Mesenteric fat pad (tissue), 1 donor: Measurements from ENCODE around the gene ALDOB. TPM values are rescaled to one million over a fixed set of nuclear protein-coding genes. Genes with fewer than 3 reads are reported as not detected.

Experiments
- DNase-seq: peaks from one replicate; pipeline ENCODE4 v3.0.0-alpha.2; 2020; ENCODE audit warnings: low spot score
- total RNA-seq: library from RNA; stranded (reverse); fragmentation: NEBNext Ultra II Directional; extraction: Animal tissue kit (Norgen Biotek cat#: 25700); gene quantifications from one replicate; pipeline ENCODE4 v1.2.1, GENCODE V29; 2021
- donor health status: DM: yes; HTN: yes; CAD: no.

Gene ALDOB
- total RNA-seq, 1 donor from 2014 or later = 4.7 TPM

DNA sequence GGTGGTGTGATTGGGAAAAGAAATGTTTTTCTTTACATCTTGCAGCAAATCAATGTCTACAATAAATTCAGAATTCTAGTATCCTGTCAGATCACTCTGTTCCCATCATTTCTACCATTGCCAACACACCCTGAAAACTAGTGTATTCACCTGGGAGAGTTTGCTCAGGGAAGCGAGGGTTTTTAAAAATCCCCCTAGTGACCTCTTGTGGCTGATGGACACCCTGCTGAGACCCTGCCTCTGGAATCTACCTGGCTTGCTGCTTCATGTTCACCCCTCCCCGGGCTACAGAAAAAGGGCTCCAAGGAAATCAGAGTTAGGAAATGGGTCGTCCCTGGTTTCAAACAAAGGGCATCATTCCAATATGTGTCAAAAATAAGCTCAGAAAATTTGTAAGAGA lies 21.4 kb upstream of the ALDOB start:
- DNase-seq = no peak

DNA sequence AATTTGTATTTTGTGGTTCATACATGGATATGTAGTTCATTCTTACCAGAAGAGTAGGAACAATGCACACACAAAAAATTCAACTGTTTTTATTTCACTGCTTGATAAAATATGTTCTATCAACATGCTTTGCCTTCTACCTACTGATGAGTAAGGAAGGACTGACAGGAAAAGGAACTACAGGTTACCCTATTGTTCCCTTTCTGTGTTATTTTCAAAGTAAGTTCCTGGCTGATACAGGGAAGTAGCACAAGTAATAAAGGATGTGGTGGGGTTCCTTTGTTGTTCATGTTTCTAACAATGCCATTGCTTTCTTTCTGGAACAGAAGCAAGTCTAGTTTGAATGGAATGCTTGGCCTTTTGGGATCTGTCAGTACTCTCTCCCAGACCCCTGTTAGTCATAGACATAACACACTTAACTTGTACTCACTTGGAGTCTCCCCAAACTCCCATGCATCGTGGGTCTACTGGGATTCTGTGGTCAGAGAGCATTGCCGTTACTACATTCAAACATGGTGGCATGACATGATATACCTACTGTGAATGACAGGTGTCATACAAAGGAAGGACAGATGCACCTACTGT lies 20.2 kb upstream of the ALDOB start:
- no peak for DNase-seq

DNA sequence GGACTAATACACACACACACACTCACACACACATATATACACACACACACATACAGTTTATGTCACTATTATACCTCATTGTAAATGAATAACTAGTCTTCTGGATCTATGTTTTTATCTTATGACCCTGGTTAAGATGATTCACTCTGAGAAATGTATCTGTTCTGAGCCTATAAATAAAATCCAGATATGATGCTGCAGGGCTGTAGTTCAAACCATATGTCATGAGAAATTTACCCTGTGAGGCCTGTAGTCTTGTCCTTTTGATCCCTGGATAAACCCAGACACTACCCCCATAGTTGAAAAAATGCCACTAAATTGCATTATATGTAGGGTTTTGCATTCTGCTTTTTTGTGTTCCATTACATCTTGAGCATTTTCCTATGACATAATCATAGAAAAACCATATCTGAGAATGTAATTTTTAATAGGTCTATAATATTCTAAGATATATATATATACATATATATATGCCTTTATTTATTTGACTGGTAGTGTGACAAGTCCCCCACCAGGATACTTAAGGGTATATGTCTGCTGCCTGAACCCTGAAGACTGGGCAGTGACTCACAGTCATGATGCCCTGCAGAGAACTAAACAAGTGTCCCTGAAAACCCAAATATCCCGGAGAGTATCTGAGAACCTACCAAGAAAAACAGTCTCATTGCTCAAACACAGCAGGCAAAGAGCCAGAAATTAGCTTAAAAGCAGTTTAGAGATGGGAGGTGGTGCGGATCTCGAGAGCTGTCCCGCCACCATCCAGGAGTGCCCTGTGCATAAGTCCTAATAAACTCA lies 18.4 kb upstream of the ALDOB start:
- DNase-seq = no peak

DNA sequence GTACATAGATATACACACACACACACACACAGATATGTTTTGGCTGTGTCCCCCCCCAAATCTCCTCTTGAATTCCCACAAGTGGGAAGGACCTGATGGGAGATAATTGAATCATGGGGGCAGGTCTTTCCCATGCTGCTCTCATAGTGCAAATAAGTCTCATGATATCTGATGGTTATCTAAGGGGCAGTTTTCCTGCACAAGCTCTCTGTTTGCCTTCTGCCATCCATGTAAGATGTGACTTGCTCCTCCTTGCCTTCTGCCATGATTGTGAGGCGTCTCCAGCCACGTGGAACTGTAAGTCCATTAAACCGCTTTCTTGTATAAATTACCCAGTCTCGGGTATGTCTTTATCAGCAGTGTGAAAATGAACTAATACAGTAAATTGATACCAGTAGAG lies 15.9 kb upstream of the ALDOB start:
- DNase-seq = no peak

DNA sequence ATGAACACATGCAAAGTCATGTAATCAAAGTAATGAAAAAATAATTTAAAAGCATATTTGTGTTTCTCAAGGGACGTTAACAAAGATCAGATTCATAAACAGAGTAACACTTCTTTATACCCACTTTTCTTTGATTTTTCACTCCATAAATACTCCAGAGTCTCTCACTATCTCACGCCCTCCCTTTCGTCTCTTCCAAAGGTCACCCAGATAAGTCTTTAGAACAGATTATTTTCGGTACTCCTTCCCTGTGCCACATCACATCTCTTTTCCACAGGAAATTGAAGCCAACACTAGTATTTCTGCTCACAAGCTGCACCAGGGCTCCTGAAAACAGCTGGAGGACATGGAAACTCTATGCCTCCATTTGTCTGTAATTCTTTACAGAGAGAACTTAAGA lies 15.4 kb upstream of the ALDOB start:
- no peak for DNase-seq

DNA sequence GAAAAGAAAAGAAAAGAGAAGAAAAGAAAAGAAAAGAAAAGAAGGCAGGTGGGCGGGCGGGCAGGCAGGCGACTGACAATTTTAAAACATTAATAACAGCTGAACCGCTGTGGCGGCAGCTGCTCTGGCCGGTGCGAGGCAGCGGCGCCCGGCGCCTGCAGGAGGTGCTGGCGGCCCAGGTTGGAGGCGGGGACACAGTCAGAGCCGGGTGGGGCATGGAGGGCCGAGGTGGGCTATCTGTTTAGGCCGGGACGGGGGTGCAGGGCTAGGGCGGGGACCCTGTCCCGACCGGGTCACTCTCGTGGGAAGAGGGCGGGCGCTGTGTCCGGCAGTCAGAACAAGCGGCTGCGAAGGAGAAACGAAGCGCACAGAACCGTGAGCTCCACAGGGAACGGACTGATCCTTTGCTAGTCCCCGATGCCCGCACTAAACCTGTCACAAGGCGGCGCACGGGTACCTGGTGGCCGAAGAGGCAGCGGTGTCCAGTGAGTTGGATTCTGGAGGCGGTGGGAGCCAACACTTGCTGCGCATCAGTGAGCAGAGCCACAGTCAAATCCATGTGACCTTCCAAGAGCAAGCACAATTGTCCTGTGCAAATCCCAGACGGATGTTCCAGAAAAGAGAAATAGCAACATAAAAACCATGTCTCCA lies 13.6 kb upstream of the ALDOB start:
- peak; percentile 90 for DNase-seq

DNA sequence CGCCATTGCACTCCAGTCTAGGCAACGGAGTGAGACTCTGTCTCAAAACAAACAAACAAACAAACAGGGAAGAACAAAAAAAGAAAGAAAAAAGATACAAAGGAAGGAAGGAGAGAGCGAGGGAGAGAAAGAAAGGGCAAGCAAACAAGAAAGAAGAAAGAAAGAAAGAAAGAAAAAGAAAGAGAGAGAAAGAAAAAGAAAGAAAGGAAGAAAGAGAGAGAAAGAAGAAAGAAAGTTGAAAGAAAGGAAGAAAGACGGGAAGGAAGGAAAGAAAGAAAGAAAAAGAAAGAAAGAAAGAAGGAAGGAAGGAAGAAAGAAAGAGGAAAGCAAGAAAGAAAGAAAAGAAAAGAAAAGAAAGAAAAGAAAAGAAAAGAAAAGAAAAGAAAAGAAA lies 13.1 kb upstream of the ALDOB start:
- no peak for DNase-seq

DNA sequence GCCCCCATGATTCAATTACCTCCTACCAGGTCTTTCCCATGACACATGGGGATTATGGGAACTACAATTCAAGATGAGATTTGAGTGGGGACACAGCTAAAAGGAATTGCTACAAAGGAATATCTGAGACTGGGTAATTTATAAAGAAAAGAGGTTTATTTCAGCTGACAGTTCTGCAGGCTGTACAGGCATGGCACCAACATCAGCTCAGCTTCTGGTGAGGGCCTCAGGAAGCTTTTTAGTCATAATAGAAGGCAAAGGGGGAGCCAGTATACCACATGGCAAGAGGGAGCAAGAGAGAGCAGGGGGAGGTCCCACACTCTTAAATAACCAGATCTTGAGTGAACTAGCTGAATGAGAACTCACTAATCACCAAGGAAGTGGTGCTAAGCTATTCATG lies 11.2 kb upstream of the ALDOB start:
- DNase-seq = no peak

DNA sequence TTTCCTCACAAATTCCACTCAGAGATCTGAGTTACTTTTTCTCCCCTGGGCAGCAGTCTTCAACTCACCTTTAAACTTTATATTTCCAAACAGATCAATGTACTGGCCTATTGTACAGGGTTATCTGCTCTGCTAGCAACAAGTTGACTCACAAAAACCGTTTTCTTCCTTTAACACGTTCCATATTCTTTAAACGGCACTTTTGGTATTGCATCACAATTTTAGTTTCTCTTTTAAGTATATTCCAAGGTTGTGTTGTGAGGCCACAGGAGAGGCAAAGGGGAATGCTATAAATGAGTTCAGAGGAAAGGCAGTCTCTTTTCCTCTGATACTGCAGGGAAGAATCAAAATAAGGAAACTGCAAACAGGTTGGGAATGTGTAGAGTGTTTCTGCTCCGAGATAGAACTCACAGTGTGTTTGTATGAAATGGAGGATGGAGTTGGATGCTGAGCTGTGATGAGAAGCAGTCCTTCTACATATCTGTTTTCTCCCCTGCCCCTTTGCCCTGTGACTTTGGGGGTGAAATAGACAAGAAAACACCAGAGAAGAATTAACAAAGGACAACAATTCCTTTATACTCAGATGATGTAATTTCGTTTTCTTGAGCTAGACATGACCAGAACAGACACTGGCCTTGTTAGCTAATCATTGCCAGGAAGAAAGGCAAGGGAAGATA lies 9.9 kb upstream of the ALDOB start:
- no peak for DNase-seq

DNA sequence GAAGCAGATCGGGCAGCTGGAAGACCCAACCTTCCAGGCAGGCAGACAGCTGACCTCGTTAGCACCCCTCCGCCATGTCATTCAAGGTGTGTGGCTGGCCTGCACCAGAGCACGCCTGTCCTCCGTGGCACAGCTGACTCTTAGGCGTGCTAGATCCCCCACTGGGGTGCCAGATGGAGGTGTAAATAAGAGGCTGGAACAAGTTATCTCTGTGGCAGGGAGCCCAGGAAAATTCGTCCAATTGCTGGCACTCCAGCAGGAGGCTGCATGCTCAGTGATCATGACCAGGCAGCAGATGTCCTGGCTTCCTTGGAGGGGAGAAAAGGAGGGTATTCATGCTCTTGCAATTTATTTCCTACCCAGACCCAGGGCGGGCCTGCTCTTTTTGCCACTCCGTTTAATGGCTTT lies 7.8 kb upstream of the ALDOB start:
- no peak for DNase-seq

DNA sequence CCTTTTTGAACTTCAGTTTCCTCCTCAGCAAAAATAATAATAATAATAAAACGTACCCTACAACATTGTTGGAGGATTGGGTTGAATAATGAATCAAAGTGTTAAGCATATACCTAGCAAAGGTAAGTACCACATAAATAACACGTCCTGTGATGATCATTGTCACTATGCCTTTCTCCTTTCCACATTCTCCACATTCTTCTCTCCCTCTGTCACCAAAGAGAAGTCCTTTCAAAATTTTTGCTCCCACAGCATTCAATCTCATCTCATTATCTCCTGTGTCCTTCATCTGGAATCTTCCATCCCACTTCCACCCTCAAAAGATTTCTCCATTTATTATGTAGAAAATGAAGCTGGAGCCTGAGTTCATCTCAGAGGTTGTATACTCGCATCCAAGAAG lies 7.2 kb upstream of the ALDOB start:
- no peak for DNase-seq

DNA sequence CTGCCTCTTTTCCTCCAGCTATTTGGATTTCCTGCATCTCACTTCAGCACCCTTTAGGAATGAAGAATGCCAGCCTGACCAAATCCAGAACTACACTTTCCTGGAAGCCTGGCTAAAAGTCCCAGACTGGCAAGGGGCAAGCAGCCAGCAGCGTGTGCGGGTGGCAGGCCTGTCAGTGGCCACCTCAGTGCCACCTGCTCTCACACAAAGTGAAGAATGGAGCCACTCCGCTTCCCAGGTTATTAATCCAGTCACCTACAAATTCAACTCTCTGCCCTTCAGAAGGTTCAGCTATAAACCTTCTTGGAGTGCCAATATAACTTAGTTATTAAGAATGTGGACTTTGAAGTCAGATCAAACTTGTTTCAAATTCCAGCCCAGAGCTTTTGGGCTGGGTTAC lies 6.7 kb upstream of the ALDOB start:
- DNase-seq = no peak

DNA sequence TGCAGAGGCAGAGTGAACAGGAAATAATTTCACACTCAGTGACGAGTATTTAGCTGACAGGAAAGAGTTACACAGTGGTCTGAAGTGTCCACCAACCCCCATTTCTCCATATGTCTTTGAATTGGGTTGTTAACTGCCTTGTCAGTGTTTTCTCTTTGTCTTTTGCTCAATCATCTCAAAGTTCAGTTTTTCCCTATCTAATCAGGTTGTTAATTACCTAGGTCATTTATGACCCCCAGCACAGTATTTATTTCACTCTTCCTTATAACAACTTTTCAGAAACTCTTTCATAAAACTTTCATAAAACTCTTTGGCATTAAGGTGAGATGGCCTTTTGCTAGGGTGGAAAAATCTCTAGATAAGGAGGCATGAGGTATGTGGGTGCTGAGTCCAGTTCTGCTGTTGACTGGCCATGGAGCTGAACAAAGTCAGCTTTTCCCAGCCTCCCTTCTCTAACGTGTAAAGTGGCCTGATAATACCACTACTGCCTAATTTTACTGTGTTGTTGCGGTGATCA lies 5.2 kb upstream of the ALDOB start:
- DNase-seq = no peak

DNA sequence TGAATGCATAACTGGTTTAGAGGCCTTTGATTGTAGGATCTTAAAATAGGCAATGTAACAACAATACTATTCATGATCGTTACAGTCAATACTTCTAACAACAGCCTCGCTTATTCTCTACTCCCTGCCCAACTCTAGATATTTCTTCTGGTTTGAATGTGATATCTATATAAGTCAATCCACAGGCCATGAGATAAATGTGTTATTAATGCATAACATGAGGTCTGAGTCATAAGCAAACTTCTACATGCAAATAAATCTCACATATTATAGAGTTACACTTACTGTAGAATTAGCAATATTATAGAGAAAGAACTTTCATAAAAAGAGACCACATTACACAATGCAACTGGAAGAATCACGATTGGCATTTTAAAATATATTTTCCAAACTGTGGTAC lies 2.9 kb upstream of the ALDOB start:
- no peak for DNase-seq

DNA sequence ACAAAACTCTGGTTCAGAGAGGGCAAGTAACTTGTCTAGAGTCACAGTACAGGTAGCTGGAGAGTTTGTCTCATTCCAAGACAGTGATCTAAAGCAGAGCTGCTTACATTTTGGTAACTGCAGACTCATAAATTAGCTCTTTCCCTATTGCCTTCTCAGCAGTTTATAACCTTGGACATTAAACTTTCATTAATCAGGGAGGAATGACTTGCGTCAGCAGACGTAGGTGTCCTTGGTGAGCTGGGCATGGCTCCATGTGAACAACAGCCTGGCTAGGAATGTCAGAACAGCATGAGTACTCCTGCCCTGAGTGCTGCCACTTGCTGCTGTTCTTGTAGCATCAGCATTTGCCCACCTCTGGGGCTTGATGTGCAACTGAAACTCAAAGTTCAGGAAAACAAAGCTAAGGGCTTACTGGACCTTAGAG lies 2.2 kb upstream of the ALDOB start:
- DNase-seq = no peak

DNA sequence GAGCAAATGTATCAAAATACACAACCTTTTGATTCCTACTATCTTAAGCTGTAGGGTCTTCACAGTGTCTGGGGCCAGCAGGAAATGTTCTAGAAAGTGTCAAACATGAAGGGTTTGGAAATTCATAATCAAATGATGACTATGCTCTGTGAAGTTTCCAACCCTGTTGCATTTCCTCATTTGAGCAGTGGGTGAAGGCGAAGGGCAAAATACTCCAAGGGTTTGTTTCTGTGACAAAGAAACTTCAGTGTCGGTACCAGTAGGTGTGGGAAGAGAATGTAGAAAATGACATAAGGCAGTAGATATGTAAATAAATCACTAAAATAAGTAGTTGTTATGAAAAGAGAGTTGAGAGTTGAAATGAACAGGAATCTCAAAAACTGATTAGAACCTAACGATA lies 576 bp downstream of the ALDOB start:
- DNase-seq = no peak

DNA sequence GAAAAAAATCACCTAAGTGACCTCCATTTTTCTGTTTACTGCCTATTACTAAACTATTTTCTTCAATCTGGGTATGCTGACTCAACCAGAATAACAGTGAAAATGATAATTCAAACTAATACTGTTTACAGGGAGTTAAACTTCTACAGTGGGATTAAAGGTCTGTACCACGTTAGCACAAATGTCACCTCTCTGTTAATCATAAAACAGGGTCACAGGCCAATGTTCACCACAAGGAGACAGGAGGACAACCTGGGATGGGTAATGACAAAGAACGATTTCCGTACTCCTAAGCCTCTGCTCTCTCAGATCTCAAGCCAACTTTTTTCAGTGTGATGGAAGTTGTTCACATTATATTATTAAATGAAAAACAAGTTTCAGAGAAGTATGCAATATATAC lies 2.3 kb downstream of the ALDOB start:
- DNase-seq = no peak

DNA sequence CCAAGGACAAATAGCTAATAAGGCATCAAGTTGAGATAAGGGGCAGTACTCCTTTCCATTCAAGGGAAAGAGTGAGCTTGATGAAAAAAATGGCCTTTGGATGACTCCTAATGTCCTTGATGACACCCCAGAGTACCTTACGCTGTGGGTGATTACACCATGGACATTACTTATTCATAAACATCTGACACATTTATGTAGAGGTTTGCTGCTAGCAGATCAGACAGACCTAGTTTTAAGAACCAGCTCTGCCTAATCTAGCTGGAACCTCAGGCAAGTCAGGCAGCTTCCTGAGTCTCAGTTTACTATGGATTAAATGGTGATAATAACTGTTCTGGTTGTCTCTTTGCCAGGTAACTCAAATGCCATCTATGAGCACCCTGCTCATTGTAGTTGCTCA lies 2.8 kb downstream of the ALDOB start:
- DNase-seq = no peak

DNA sequence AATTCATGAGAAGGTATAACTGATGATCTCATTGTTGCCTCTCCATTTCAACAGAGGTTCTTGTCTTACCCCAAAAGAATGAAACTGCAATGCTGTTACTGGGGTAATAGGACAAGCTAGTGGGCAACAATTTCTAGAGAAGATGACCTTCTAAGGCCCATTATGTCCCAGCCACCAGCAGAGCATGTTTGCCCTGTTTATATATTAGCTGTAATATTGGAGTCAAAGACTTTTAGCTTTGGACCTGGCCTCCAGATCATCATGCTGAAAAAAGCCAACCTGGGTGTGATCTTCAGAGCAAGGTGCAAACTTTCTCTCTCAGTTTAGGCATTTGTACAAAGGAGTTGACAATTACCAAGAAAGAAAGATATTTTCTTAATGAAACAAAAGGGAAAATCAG lies 3.4 kb downstream of the ALDOB start:
- DNase-seq = no peak

DNA sequence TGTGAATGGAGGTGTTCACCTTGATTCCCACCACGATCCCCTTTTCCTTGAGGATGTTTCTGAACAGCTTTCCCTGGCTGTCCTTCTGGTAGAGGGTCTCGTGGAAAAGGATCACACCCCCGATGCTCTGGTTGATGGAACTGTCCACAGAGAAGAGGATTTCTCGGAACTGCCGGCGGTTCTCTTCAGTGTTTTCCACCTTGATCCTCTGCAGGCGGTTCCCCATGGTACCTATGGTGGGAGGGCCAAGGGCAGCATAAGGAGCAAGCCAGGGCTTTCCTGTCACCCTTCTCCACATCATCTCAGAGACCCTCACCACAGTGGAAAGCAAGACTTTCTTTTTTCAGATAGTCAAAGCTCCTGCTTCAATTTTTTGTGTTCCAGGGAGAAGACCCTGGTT lies 5.8 kb downstream of the ALDOB start:
- no peak for DNase-seq

DNA sequence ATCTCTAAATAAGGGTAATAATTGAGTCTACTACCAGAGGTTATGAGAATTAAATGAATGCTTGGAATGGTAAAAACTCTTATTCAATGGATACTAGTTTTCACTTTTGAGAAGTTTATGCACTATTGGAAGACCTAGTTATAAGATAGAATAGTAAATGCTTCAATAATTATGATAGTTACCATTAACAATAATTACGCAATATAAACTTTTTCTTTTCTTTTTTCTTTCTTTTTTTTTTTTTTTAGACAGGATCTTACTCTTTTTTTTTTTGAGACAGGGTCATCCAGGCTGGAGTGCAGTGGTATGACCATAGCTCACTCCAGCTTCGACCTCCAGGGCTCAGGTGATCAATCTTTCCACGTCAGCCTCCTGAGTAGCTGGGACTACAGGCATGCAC lies 6.7 kb downstream of the ALDOB start:
- no peak for DNase-seq
